Measurements from ENCODE around the gene CDK19. TPM values are rescaled to one million over a fixed set of nuclear protein-coding genes. Genes with fewer than 3 reads are reported as not detected.

CDK19 gene
- total and polyA plus RNA-seq, 9 of the 15 experiments (the other 6 are each of a cell fraction or from before 2014, with no cell fraction given), result 3.8 to 15.2 (median 7.4) TPM

- TF ChIP-seq USF2 (CRISPR knock-in tag; IDR thresholded peaks at IDR 0.05), result no peak
- TF ChIP-seq SMARCE1 (IDR thresholded peaks at IDR 0.05), result 0 out of 2 replicates have a peak, but pooled peaks have one; percentile 17
Observed at GRCh38 chr6:110826236-110827129, 11.2 kb upstream of the CDK19 start (continued).

GRCh38 chr6:110823146-110823545, 7.9 kb upstream of the CDK19 start:
- H3K4me1 ChIP-seq (replicated peaks in 1 of 2; ENCODE audit: control insufficient read depth in 2 of 2, insufficient read depth in 2 of 2, low read length in 2 of 2), result peaks cover 9 to 20% of the 10 kb centered on the region in 2 experiments
- ChIA-PET POLR2A (interaction anchor here (1.1 kb wide), 2 partner anchors 9 to 51 kb away, joined by 3 read pairs; partner anchors contain the start of gene AMD1), CTCF (ENCODE audit: low intra/inter-chr PET ratio) (no interaction called here)
- H3K4me3 ChIP-seq, result no peak overlapping the region
- FAIRE-seq, result no peak
- H3K9me1 ChIP-seq (ENCODE audit: control insufficient read depth, insufficient read depth, low read length), result no peaks in the 10 kb centered on the region
- H3K36me3 ChIP-seq (ENCODE audit: control insufficient read depth, insufficient read depth, low read length), result no peaks in the 10 kb centered on the region
- no peaks in the 10 kb centered on the region for H4K20me1 ChIP-seq (replicated peaks; ENCODE audit: control insufficient read depth, insufficient read depth, low read length)
- no peak overlapping the region for H3K4me2 ChIP-seq (ENCODE audit: insufficient read depth, low read length)
- no TSS peak for BruUV-seq (replicated peaks)
- TF ChIP-seq DEAF1 (CRISPR knock-in tag; IDR thresholded peaks at IDR 0.05) (no peak), ZNF766 (CRISPR knock-in tag; conservative IDR thresholded peaks at IDR 0.05) (no peak), CHD4 (IDR thresholded peaks at IDR 0.05; ENCODE audit: insufficient read depth, insufficient replicate concordance, low read depth, low read length, poor library complexity, severe bottlenecking) (no peak)
- intact Hi-C loops (cut with micrococcal nuclease), result no loop called here
- H2AFZ ChIP-seq (ENCODE audit: low read depth, low read length), result peak overlapping the region; percentile 14; the same call in 1 of the 2 replicates
- H3K9ac ChIP-seq (ENCODE audit: insufficient read depth in 1 of 2, low read depth in 2 of 2, low read length in 2 of 2), result no peak overlapping the region
- 6% methylated on average over 2 of the region's 2 CpGs for WGBS (ENCODE audit: insufficient coverage, low coverage, missing lambda C conversion rate)
- no peaks in the 10 kb centered on the region for H3K9me3 ChIP-seq (replicated peaks; ENCODE audit: control insufficient read depth, insufficient read depth, low read depth, low read length)
- H3K27ac ChIP-seq (ENCODE audit: extremely low read depth, low read depth, low read length), result no peak overlapping the region
- no peaks in the 10 kb centered on the region for H3K27me3 ChIP-seq (ENCODE audit: control insufficient read depth in 2 of 2, insufficient read depth in 2 of 2, low read length in 2 of 2)
- H3K79me2 ChIP-seq (ENCODE audit: control insufficient read depth, insufficient read depth, low read length), result no peaks in the 10 kb centered on the region
- in situ Hi-C loops (cut with MboI), result no loop called here
- no peak for DNase-seq (ENCODE audit: extremely low read depth in 1 of 4, low spot score in 3 of 4)
- no peak for ATAC-seq

Data from K562 (cell line).